Lower leg skin (tissue), 3 donors: ENCODE measurements around the gene ANKRD49.
"Not testable (repeated sequence)": the region's sequence is repeated elsewhere in the genome, so short reads cannot be mapped to it uniquely, and the experiment has no call there.

Source experiments
- CTCF ChIP-seq, 3 donors: fragments of 450-650 bp; IDR thresholded peaks; one replicate each; pipeline ENCODE4 v1.5.1; 2016; ENCODE audit warnings: antibody characterized with exemption in 3 of 3, mild to moderate bottlenecking in 3 of 3, moderate library complexity in 2 of 3
- POLR2A ChIP-seq, 2 donors: fragments of 450-650 bp; IDR thresholded peaks; one replicate each; pipeline ENCODE4 v1.6.1; 2016 to 2017; ENCODE audit warnings: antibody characterized with exemption in 2 of 2, mild to moderate bottlenecking in 1 of 2, moderate library complexity in 1 of 2

- TF ChIP-seq CTCF, POLR2A (IDR thresholded peaks at IDR 0.05): not testable (repeated sequence)
Measured at GRCh38 chr11:94506513-94506912, 12.7 kb downstream of the ANKRD49 start.
